ENCODE measurements around the gene DNAH6. TPM values are rescaled to one million over a fixed set of nuclear protein-coding genes. Genes with fewer than 3 reads are reported as not detected.

DNAH6 gene
- total and polyA plus RNA-seq, 2 of the 8 experiments (the other 6 are each of a cell fraction or from before 2014, with no cell fraction given) = 0.06 to 0.43 TPM

GRCh38 chr2:84519332-84519957 is 3.1 kb downstream of the DNAH6 start (continued):
- TF ChIP-seq CHD7 (IDR thresholded peaks at IDR 0.05; ENCODE audit: insufficient replicate concordance, low read length) = no peak
- no peak for TF ChIP-seq TAF1 (IDR thresholded peaks at IDR 0.05; ENCODE audit: low read depth, low read length)
- no peak for TF ChIP-seq POU5F1 (IDR thresholded peaks at IDR 0.05; ENCODE audit: low read depth, low read length)
- no peak for TF ChIP-seq USF2 (IDR thresholded peaks at IDR 0.05; ENCODE audit: low read length)
- TF ChIP-seq FOSL1 (IDR thresholded peaks at IDR 0.05; ENCODE audit: insufficient read depth, low read depth, low read length) = no peak
- TF ChIP-seq RFX5 (IDR thresholded peaks at IDR 0.05; ENCODE audit: borderline replicate concordance, low read depth, low read length) = no peak
- TF ChIP-seq ASH2L (IDR thresholded peaks at IDR 0.05; ENCODE audit: low read length) = no peak
- TF ChIP-seq JUND (IDR thresholded peaks at IDR 0.05; ENCODE audit: low read length) = no peak
- TF ChIP-seq RAD21 (IDR thresholded peaks at IDR 0.05 in 1 of 2, conservative IDR thresholded peaks at IDR 0.05 in 1 of 2; ENCODE audit: low read depth in 2 of 2, low read length in 2 of 2) = no peak
- no peak for TF ChIP-seq BACH1 (IDR thresholded peaks at IDR 0.05; ENCODE audit: low read length)
